ENCODE results near the gene SARS2. TPM values are rescaled to one million over a fixed set of nuclear protein-coding genes. Genes with fewer than 3 reads are reported as not detected.
A peak's percentile ranks its signal among the peaks of the same experiment; 100 is the strongest.

The SARS2 gene
- total RNA-seq, 2 experiments from 2014 or later = 39.8 to 43.2 TPM

- peaks cover 9% of the 10 kb centered on the region for H3K9me3 Mint-ChIP-seq
- H3K36me3 Mint-ChIP-seq = peaks cover 49% of the 10 kb centered on the region
- peaks cover 25% of the 10 kb centered on the region for H3K4me1 Mint-ChIP-seq
- H3K4me3 Mint-ChIP-seq = peak overlapping the region; percentile 97
- no peak for DNase-seq
- peak overlapping the region; percentile 99 for H3K27ac Mint-ChIP-seq
- no peaks in the 10 kb centered on the region for H3K27me3 Mint-ChIP-seq
Measured at GRCh38 chr19:38931521-38931793, 894 bp upstream of the SARS2 start.

GRCh38 chr19:38930776-38931520, 385 bp upstream of the SARS2 start, which contains the start of gene MRPS12:
Gene MRPS12 (plus strand): TSS chr19:38930944. CDS start chr19:38931295, 351 bp downstream.
- H3K36me3 Mint-ChIP-seq = peaks cover 46% of the 10 kb centered on the region
- no peaks in the 10 kb centered on the region for H3K27me3 Mint-ChIP-seq
- H3K27ac Mint-ChIP-seq = peak within 1 kb of the TSS; percentile 99
- H3K4me1 Mint-ChIP-seq = peaks cover 25% of the 10 kb centered on the region
- peaks cover 9% of the 10 kb centered on the region for H3K9me3 Mint-ChIP-seq
- peak; percentile 97 for DNase-seq
- H3K4me3 Mint-ChIP-seq = peak within 1 kb of the TSS; percentile 97

DNA sequence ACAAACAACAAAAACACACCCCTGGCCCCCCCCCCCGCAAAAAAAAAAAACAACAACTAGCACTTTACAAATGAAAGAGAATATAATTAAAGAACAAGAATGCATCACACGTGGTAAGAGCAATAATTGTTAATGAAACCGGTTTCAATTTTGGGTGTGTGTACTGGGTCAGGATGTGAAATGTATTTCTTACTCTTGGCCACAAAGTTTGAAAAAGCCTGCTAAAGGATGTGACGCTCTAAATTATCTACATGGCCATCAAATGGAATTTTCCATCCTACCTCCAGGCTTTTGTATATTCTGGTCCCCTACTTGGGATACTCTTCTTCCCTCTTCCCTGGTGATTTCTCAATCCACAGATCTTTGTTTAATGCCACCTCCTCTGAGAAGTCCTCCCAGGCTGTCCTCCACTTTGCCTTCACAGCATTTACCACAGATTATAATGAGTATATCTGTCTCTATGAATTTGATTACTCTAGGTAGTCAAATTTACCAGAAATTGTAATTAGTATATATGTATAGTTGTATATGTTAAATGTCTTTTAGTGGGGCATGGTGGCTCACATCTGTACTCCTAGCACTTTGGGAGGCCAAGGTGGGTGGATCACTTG, 2.1 kb downstream of the SARS2 start:
- peaks cover 23% of the 10 kb centered on the region for H3K36me3 Mint-ChIP-seq
- H3K4me1 Mint-ChIP-seq = peaks cover 24% of the 10 kb centered on the region

DNA sequence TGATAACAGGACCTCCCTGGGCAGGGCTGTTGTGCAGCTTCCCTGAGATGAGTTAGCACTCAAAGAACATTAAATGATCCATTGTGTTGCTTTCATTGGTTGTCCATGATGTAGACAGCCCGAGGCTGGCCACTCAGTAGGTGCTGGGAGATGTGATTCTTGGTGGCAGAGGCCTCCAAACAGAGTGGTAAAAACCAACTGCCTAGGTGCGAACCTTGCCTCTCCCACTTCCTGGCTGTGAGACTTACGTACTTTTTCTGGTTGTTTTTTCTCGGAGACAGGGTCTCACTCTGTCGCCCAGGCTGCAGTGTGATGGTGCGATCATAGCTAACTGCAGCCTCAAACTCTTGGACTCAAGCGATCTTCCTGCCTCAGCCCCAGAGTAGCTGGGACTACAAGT, 6.2 kb downstream of the SARS2 start:
- Mint-ChIP-seq H3K27ac (no peak overlapping the region), H3K9me3 (no peaks in the 10 kb centered on the region), H3K27me3 (no peaks in the 10 kb centered on the region), H3K4me3 (no peak overlapping the region), H3K36me3 (peaks cover 12% of the 10 kb centered on the region), H3K4me1 (peaks cover 10% of the 10 kb centered on the region)
- no peak for DNase-seq

More for the DNA sequence above, 2.1 kb downstream of the SARS2 start:
- peak overlapping the region; percentile 25 for H3K27ac Mint-ChIP-seq
- peaks cover 2% of the 10 kb centered on the region for H3K9me3 Mint-ChIP-seq
- no peaks in the 10 kb centered on the region for H3K27me3 Mint-ChIP-seq
- peak overlapping the region; percentile 97 for H3K4me3 Mint-ChIP-seq
- no peak for DNase-seq

GRCh38 chr19:38922482-38922881, 8.1 kb downstream of the SARS2 start:
- Mint-ChIP-seq H3K9me3 (no peaks in the 10 kb centered on the region), H3K27me3 (no peaks in the 10 kb centered on the region), H3K36me3 (peaks cover 8% of the 10 kb centered on the region), H3K27ac (no peak overlapping the region), H3K4me3 (no peak overlapping the region), H3K4me1 (no peaks in the 10 kb centered on the region)
- no peak for DNase-seq

GRCh38 chr19:38921420-38922274, 8.9 kb downstream of the SARS2 start:
- no peak for DNase-seq
- no peaks in the 10 kb centered on the region for H3K27me3 Mint-ChIP-seq
- H3K4me1 Mint-ChIP-seq = no peaks in the 10 kb centered on the region
- H3K4me3 Mint-ChIP-seq = no peak overlapping the region
- H3K27ac Mint-ChIP-seq = no peak overlapping the region
- peaks cover 8% of the 10 kb centered on the region for H3K36me3 Mint-ChIP-seq
- no peaks in the 10 kb centered on the region for H3K9me3 Mint-ChIP-seq

DNA sequence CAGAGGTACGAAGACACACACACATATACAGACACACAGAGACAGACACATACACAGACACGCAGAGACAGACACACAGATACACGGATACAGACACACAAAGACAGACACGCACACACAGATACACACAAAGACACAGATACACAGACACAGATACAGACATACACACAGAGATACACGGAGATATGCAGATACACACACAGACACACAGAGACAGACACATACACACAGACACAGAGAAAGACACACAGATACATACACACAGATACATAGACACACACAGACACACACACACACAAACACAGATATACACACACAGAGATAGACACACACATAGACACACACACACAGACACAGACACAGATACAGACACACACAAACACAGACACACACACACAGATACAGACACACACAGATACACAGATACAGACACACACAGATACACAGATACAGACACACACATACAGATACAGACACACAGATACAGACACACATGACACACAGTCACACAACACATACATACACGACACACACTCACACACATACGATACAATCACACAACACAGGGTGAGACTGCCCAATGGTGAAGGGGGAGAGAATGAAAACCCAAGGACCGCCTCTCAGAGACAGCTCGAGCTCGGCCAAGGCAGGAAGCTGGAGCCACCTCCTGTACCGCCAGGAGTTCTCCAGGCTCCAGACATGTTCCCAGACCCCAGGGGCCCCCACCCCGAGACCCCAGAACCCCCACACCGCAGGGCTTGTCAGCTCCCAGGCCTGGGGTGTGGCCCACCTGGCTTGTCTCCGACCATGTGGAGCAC, 9.8 kb downstream of the SARS2 start:
- no peak overlapping the region for H3K27ac Mint-ChIP-seq
- no peak for DNase-seq
- no peak overlapping the region for H3K4me3 Mint-ChIP-seq
- H3K36me3 Mint-ChIP-seq = peaks cover 8% of the 10 kb centered on the region
- no peaks in the 10 kb centered on the region for H3K27me3 Mint-ChIP-seq
- H3K4me1 Mint-ChIP-seq = no peaks in the 10 kb centered on the region
- H3K9me3 Mint-ChIP-seq = no peaks in the 10 kb centered on the region

DNA sequence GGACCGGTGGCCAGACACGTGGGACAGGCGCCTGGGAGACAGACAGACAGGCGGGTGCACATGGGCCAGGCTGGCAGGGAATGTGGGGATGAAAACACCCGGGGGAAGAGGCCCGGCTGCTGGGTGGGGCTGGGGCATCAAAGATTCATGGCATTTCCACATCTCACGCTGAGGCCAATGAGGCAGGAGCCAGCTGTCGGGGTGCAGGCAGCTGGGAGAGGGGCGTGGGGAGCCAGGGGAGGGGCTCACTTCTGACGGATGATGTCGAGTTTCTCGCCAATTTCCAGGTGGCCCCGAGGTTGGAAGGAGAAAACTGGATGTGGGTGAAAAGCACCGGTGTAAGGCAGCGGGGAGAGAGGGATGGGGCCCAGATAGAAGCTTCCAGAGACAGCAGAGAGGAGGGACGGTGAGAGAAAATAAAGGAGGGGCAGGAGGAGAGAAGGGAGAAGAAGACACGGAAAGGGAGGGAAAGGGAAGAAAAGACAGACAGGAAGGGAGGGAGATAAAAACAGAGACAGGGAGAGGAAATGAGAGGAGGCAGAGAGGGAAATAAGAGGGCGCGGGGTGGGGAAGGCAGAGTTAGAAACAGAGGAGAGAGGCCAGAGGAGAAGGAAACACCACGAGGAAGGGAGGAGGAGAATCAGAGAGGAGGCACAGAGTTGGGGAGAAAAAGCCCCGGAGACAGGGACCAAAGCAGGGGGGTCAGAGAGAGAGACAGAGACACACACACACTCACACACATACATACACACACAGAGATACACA, 10.5 kb downstream of the SARS2 start:
- H3K36me3 Mint-ChIP-seq = peaks cover 8% of the 10 kb centered on the region
- no peak overlapping the region for H3K4me3 Mint-ChIP-seq
- no peaks in the 10 kb centered on the region for H3K27me3 Mint-ChIP-seq
- H3K9me3 Mint-ChIP-seq = no peaks in the 10 kb centered on the region
- no peaks in the 10 kb centered on the region for H3K4me1 Mint-ChIP-seq
- DNase-seq = no peak
- no peak overlapping the region for H3K27ac Mint-ChIP-seq

- DNase-seq = no peak
- Mint-ChIP-seq H3K9me3 (no peaks in the 10 kb centered on the region), H3K27me3 (no peaks in the 10 kb centered on the region), H3K36me3 (peaks cover 14% of the 10 kb centered on the region), H3K27ac (no peak overlapping the region), H3K4me3 (no peak overlapping the region), H3K4me1 (no peaks in the 10 kb centered on the region)
Measured at GRCh38 chr19:38918526-38918925, 12.0 kb downstream of the SARS2 start.

GRCh38 chr19:38917921-38918491, 12.6 kb downstream of the SARS2 start:
- Mint-ChIP-seq H3K4me1 (peaks cover 1% of the 10 kb centered on the region), H3K9me3 (no peaks in the 10 kb centered on the region), H3K27me3 (no peaks in the 10 kb centered on the region), H3K36me3 (peaks cover 14% of the 10 kb centered on the region), H3K27ac (no peak overlapping the region), H3K4me3 (no peak overlapping the region)
- no peak for DNase-seq

GRCh38 chr19:38917516-38917915, 13.0 kb downstream of the SARS2 start:
- Mint-ChIP-seq H3K36me3 (peaks cover 14% of the 10 kb centered on the region), H3K27ac (no peak overlapping the region), H3K27me3 (no peaks in the 10 kb centered on the region), H3K9me3 (no peaks in the 10 kb centered on the region), H3K4me1 (peaks cover 6% of the 10 kb centered on the region), H3K4me3 (no peak overlapping the region)
- DNase-seq = no peak

- H3K4me3 Mint-ChIP-seq = no peak overlapping the region
- no peak overlapping the region for H3K27ac Mint-ChIP-seq
- no peak for DNase-seq
- H3K9me3 Mint-ChIP-seq = no peaks in the 10 kb centered on the region
- H3K36me3 Mint-ChIP-seq = peaks cover 5% of the 10 kb centered on the region
- peaks cover 7% of the 10 kb centered on the region for H3K4me1 Mint-ChIP-seq
- no peaks in the 10 kb centered on the region for H3K27me3 Mint-ChIP-seq
Measured at GRCh38 chr19:38915329-38916321, 14.9 kb downstream of the SARS2 start.

DNA sequence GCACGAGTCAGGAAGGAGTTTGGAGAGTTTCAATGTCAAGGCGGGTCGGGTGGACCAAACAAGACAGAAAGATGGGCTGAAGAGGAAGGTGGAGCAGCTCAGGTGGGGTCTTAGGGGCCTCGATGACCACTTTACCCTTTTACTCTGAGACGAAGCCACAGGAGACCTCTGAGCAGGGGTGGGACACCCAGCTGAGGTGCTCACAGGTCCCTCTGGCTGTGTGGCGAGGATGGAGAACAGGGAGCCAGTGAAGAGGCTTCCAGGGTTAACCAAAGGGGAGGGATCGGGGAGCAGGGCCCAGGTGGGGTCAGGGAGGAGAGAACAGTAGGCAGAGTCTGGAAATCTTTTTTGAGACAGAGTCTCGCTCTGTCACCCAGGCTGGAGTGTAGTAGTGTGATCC, 16.6 kb downstream of the SARS2 start:
- Mint-ChIP-seq H3K36me3 (peaks cover 5% of the 10 kb centered on the region), H3K4me1 (peaks cover 8% of the 10 kb centered on the region), H3K27me3 (no peaks in the 10 kb centered on the region), H3K9me3 (no peaks in the 10 kb centered on the region), H3K27ac (no peak overlapping the region), H3K4me3 (no peak overlapping the region)
- DNase-seq = no peak
